GM19438 (cell line): ENCODE data around the gene FBXL20.
"Not testable (repeated sequence)": the region's sequence is repeated elsewhere in the genome, so short reads cannot be mapped to it uniquely, and the experiment has no call there.

Experiments
- ATAC-seq: cut with Tn5 transposase; IDR thresholded peaks from one replicate; pipeline ENCODE4 v1.9.1; 2021; ENCODE audit warnings: low read depth; ENCODE audit not compliant: unreplicated experiment

FBXL20 gene

DNA sequence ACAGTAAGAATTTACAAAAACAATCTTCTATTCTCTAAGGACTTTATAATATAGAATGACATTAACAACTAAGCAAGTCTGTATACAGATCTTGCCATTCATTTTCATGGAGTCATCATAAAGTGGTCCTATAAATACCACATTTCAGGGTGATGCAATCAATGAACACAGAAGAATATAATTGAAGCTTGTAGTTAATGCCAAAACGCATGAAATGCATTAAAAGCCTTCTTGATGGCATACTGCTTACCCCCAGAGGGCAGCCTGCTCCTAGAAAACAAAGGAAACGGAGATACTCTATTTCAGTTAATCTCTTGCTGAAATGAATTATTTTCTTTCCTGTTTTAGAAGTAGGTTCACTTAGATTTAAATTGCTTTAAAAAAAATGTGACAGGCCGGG lies 130.5 kb downstream of the FBXL20 start:
- no peak for ATAC-seq

- no peak for ATAC-seq
Observed at GRCh38 chr17:39264119-39264518, 137.3 kb downstream of the FBXL20 start.

DNA sequence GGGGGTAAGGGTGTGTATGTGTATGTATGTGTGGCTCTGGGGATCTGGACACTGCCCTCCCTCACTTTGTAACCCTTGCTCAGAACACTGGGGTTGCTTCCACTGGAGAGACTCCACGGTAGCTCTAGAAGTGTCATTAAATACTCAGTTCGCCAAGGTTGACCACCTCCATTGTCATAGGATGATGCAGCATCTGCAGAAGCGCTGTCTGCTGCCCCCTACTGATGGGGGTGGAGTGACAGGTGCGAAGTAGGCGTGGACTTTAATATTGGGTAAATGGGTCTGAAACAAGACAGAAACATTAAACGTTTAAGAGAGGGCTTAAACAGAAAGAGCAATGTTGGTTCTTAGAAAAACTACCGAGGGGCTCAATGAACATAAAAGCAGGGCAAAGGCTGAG lies 140.1 kb downstream of the FBXL20 start:
- ATAC-seq, result no peak

- ATAC-seq, result no peak
Observed at GRCh38 chr17:39252788-39253460, 148.5 kb downstream of the FBXL20 start.

DNA sequence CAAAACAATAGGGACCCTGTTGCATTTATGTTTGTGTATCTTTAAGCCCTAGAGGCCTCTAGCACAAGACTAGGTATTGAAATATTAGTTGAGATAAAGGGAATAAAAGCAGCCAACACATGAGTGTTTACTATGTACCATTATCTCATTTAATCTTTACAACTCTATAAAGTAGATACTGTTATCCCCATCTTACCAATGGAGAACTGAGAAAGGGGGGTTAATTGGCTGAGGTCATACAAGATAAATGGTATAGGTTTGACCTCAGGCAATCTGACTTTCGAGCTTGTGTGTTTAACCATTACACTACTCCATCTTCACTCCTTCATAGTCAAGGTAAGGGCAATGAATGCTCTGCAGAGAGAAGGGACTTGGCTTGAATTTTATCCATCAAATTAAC lies 149.4 kb downstream of the FBXL20 start:
- ATAC-seq, result no peak

DNA sequence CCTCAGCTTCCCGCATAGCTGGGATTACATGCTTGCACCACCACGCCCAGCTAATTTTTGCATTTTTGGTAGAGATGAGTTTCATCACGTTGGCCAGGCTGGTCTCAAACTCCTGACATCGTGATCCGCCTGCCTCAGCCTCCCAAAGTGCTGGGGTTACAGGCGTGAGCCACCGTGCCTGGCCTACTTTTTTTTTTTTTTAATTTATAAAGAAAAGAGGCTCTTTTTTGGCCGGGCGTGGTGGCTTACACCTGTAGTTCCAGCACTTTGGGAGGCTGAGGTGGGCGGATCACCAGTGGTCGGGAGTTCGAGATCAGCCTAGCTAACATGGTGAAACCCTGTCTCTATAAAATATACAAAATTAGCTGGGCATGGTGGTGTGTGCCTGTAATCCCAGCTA lies 151.3 kb downstream of the FBXL20 start:
- not testable (repeated sequence) for ATAC-seq

GRCh38 chr17:39246274-39246673 lies 155.2 kb downstream of the FBXL20 start:
- ATAC-seq, result no peak

GRCh38 chr17:39244600-39245570 lies 156.5 kb downstream of the FBXL20 start:
- ATAC-seq, result peak; percentile 60

DNA sequence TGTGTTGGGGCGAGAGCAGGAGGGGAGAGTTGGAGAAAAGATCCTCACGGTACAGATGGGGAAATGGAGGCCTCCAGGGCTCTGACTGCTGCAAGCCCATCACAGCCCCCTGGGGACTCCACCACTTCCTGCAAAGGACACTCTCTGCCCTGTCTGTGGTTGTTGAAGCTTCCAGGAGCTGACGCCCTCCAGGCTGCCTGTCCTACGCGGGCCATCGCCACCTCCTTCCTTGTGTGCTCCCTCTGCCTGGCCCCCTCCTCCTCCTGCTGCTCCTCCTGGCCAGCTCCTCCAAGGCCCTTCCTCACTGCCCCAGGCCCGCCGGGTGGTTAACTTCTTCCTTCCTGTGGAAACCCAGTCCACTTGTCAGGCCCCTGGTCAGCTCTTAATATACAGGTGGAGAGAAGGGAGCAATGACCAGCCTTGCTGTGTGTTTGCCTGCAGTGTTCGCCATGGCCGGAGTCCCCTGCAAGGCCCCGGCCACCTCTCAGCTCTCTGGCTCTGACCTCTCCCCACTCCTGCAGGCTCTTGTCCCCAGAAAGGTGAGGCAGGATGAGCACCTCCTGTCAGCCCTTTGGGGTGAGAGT lies 157.3 kb downstream of the FBXL20 start:
- no peak for ATAC-seq

DNA sequence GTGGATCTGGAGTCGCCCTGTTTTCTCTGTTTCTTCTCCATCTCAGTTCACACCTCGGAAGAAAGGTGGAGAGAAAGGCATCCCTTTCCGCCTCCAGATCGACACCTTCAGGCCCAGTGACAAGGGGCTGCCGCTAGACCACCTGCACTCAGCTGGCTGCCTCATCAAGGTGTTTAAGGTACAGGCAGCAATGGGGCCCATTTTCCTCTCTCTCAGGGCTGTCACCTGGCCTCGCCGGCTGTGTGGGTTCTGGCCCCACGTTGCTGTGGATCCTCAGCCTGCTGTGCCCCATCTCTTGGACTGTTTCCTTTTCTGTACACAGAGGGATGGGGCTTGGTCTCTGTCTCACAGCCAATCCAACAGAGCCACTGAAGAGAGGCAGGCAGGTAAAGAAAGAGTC lies 158.3 kb downstream of the FBXL20 start:
- no peak for ATAC-seq

- ATAC-seq, result no peak
Observed at GRCh38 chr17:39240631-39241030, 160.8 kb downstream of the FBXL20 start.

DNA sequence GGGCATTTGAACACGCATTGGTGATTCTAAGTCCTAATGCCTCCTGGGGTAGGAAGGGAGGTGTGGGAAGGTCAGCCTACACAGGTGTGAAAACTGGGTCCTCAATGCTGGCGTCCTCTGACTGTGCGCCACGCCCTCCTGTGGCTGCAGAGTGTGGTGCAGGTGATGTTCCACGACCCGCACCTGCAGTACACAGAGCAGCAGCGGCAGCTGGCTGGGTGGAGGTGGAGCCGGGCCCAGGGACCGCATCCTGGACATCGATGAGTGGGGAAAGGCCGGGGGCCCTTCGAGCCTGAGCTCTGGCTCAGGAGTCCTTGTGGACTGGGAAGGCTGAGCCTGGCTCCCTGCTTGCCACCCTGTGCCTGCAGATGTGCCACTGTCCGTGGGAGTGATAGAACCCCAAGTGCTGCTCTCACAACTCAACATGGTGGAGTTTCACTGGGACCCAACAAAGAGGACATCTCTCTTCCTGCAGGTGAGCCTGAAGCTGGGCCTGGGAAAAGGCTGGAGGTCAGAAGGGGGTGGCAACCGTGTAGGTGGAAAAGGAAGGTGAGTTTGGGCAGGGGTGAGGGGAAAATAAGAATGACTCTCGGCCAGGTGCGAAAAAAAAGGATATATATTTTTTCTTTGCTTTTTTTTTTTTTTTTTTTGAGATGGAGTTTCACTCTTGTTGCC lies 161.6 kb downstream of the FBXL20 start:
- no peak for ATAC-seq

GRCh38 chr17:39238311-39238972 lies 163.0 kb downstream of the FBXL20 start:
- no peak for ATAC-seq

GRCh38 chr17:39237586-39237985 lies 163.8 kb downstream of the FBXL20 start:
- ATAC-seq, result no peak

- no peak for ATAC-seq
Observed at GRCh38 chr17:39236981-39237441, 164.4 kb downstream of the FBXL20 start.

DNA sequence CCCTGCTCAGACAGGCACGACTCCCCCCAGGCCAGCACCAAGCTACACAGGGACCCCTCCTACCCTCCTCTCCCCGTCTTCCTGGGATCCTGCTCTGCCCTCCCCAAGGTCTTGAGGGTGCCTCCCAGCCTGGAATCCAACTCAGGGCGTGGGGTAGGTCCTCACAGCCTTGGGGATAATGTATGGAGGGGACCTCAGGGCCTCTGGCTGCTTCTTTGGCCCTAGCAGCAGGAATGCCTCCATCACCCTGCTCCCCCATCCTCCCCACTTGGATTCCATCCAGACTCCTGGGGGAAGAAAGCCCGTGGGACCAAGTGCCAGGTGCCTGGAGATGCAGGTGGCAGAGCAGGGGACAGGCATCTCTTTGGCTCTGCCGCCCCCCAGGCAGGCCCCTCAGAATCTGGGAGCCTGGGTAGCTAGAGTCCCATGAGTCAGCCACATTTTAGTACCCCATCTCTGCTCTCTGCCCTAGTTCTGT lies 164.9 kb downstream of the FBXL20 start:
- ATAC-seq, result no peak

DNA sequence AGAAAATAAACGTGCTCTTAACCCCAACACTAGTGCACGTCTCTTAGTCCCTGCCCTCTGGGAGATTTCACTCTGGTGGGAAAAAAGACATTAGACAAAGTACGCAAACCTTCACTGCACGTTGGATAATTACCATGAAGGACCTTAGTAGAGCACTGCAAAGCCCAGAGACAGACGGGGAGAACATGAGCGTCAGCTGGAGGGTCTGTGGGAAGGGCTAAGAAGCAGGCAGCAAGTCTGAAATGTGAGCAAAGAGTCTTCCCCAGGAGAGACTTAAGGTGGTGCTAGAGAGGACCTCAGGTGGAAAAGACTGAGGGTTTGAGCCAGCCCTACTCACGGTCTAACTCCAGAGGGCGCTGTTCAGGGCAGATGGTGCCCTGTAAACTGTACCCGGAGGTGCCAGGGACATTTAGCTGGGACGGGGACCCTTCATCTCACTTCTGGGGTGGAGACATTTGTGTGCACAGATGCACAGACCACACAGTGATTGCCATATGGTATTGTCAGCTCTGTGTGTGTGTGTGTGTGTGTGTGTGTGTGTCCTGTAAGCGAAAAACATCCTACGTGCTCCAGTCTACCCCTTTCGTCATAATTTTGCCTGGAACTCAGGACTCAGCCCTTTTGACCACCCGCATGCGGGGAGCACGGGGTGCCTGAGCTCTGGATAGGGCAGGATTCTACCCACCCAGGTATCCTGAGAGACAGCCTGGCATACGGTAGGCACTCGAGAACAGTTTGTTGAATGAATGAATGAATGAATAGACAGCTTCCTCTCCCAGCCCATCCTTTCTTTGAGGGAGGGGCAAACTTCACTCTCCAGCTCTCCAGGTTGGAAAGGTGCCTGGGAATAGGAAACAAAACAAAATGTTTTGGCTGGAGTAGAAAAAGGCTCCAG lies 165.6 kb downstream of the FBXL20 start:
- no peak for ATAC-seq

DNA sequence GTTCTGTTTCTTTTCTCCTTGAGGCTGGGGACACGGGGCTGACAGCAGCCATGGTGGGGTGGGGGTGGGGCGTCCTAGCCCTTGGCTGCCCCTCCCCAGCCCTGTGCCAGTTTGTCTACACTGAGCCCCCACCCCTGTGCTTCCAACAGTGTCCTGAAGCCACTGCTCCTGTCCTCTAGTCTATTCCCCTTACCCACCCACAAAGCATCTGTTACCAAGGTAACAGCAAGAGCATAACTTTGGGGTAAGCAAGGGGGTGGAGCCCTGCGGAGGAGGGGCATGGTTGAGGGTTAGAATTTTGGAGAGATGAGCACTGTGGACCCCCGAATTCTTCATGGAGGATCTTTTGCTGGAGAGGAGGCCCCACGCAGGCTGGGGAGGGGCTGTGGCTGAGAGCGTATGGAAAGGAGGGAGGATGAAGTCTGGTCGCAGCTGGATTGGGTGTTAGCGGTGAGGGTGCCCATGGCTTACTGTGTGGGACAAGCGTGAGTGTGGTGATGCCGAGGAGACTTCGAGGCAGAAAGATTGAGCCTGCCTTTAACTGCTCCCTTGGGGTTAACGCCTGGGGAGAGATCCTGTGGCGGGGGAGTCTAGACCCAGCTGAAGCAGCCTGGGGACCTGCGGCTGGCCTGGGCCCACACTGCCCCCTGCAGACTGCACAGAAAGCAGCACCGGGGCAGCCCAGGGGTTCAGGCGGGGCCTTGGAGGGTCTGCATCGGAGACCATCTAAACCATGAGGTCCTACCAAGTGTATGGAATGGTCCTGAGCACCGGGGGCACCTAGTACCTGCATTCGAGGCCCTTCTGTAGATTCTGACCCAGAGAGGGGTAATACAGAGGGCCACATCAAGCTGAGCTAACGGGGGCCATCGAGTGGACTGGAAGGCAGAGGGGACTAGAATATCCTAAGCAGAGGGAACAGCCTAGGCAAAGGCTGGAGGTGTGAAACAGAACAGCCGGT lies 169.6 kb downstream of the FBXL20 start:
- no peak for ATAC-seq
